Germinal center (tissue), 1 donor: ENCODE measurements around the gene CAMTA1.
"Not testable (repeated sequence)": the region's sequence is repeated elsewhere in the genome, so short reads cannot be mapped to it uniquely, and the experiment has no call there.

Source experiments
- DNase-seq: peaks from one replicate; pipeline ENCODE4 v3.0.0; 2012; ENCODE audit warnings: mixed read lengths, low spot score

The CAMTA1 gene

DNA sequence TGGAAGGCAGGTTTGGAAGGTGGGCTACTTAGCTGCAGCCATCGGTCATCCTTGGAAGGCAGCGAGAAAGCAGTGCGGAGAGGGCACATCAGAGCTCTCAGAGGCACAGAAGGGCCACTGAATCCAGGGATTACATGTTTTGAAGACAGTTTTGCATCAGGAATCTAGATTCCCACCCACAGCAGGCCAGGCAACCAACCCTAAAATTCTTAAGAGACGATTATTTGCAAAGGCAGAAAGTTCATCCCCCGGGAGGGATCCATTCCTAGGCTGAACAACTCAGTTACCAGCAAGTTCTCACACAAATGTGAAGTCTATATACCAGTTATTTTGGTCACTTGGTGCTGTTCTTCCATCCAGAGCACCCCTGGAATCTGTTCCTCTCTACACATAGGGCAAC is 528.6 kb downstream of the CAMTA1 start:
- no peak for DNase-seq

- no peak for DNase-seq
Measured at GRCh38 chr1:7315316-7315715, 530.1 kb downstream of the CAMTA1 start.

DNA sequence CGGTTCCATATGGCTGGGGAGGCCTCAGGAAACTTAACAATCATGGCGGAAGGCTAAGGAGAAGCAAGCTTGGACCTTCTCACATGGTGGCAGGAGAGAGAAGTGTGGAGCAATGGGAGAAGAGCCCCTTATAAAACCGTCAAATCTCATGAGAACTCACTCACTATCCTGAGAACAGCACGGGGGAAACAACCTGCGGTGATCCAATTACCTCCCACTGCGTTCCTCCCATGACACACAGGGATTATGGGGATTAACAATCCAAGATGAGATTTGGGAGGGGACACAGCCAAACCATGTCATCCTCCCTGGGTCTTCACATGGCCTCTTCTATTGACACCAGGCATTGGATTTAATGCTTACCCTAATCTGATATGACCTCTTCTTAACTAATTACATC is 530.7 kb downstream of the CAMTA1 start:
- no peak for DNase-seq

GRCh38 chr1:7317888-7318287 is 532.6 kb downstream of the CAMTA1 start:
- DNase-seq, result no peak

GRCh38 chr1:7319196-7319595 is 533.9 kb downstream of the CAMTA1 start:
- DNase-seq, result no peak

- DNase-seq, result no peak
Measured at GRCh38 chr1:7320661-7321060, 535.4 kb downstream of the CAMTA1 start.

DNA sequence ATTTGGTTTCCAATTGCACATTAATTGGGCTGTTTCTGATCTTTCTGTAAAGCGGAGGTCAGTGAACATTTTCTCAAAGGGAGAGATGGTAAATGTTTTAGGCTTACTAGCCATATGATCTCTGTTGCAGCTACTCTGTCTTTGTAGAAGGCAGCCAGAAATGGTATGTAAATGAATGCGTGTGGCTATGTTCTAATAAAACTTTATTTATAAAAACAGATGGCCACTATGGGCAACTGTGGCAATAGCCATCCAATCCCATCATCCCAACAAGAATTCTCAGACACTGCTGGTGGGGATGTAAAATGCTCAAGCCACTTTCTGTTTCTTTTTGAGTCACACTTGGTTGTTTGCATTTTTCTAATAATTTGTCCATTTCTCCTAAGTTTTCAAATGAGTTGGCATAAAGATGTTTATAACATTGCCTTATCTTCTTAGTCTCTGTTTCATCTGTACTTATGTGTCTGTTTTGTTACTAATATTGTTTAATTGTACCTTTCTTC is 537.1 kb downstream of the CAMTA1 start:
- DNase-seq, result no peak

DNA sequence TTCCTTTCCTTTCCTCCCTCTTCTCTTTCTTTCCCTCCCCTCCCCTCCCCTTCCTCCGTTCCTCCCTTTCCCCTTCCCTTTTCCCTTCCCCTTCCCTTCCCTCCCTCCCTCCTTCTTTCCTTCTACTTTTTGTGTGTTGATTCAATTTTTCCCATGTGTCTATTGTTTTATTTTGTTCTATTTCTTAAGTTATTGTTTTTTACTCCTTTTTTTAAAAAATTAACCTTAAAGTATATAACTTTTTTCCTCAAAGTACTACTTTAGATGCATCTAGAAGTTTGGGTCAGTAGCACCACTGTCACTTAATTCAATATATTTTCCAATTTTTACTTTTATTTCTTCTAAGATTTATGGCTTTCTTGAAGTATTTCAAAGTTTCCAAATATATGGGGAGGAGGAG is 537.7 kb downstream of the CAMTA1 start:
- no peak for DNase-seq

DNA sequence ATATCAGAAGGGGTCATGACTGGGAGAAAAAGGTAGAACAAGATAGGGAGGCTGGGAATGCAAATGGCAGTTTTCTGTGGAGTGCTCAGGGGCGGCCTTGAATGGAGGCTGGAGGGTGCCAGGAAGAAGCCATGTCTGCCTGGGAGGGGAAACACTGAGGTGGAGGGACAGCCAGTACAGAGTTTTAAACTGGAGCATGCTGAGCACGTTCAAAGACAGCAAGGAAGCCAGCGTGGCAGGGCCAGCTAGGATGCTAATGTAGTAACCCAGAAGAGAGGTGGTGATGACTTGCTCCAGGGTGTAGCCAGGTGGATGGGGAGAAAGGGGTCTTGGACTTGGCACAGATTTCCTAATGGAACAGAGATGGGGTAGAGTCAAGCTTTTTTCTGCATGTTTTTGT is 540.0 kb downstream of the CAMTA1 start:
- no peak for DNase-seq

- DNase-seq, result no peak
Measured at GRCh38 chr1:7326366-7326765, 541.1 kb downstream of the CAMTA1 start.

GRCh38 chr1:7327849-7328248 is 542.6 kb downstream of the CAMTA1 start:
- DNase-seq, result no peak

DNA sequence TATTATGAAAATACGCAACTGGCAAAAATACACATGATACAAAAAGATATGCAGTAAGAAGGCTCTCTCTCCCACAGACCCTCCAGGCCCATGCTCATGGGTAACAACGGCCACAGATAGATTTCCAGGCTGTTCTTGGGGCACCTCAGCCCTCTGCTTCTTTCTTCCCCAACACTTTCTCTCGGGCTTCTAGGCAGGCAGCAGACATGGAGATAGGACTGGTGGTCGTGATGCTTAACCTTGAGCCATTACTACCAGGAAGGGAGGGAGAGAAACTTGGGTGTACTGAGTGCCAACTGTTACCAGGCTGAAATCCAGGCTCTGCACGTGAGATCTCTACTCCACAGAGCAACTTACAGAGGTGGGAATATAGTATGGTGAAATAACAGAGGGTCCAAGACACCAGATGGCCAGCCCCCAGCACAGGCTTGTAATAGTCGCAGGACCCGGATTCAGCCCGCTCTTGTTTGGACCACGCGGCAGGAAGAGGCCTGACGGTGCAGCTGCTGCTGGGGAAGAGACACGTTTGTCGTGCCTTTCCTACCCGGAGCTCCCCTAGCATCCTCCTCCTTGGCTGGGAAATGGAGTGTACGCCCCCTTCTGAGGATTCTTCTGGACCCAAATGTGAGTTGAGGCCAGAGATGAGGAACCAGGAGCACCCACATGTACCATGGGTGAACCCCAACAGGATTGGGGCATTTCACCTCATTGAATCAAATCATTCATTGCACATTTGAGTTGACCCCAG is 544.8 kb downstream of the CAMTA1 start:
- no peak for DNase-seq

DNA sequence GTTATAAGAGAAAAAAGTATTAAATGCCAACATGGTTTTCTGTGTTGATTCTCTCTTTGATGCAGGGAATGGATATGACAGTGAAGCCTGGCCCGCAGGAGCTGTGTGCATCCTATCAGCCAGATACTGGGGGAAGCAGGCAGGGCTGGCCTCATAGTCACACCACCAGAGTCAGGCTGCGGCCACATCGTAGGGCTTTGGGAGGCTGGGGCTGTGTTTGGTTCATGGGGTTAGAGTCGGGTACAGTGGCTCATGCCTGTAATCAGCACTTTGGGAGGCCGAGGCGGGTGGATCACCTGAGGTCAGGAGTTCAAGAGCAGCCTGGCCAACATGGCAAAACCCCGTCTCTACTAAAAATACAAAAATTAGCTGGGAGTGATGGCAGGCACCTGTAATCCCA is 545.5 kb downstream of the CAMTA1 start:
- DNase-seq, result not testable (repeated sequence)

- no peak for DNase-seq
Measured at GRCh38 chr1:7331926-7332535, 546.8 kb downstream of the CAMTA1 start.

GRCh38 chr1:7333094-7333493 is 547.8 kb downstream of the CAMTA1 start:
- DNase-seq, result no peak

DNA sequence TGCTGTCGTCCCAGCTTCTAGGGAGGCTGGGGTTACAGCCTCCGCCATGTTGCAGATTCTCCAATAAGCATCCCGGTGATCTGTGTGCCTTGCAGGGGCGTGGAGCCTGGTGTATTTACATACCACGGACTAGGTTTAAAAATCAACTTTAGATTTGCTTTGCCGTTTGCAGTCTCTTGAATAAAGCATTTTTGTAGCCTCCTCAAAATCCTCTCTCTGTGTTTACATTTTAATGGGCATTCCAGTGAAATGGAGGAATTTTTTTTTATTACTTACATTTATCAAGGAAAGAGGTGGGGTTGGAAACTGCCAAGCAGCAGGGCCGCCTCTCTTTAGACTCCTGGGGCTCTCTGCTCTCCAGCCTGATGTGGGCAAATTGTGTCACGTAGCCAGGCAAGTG is 548.4 kb downstream of the CAMTA1 start:
- DNase-seq, result no peak

DNA sequence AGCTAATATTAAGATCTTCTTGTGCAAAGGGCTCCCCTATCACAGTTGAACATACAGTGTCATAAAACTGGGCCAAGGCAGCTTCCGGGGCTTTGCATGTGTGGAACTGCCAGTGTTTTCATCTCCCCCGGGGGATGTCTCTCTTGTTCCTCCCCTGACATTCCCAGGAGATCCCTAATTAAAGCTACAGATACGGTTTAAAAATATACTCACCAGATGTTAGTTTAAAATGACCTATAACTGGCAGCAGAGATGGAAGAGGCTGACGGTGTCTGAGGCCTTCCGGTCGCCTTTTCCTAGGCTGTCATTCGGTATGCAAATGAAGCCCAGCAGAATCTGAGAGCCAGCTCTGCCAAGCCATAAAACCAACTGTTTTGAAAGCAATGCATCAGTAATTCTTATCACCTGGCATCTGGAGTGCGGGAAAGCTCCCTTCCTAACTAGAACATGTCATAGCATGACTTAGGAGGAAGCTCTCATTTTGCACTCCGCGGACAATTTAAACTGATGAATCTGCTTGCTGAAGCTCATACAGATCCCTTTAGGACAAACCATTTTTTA is 549.3 kb downstream of the CAMTA1 start:
- no peak for DNase-seq

- DNase-seq, result no peak
Measured at GRCh38 chr1:7335224-7335879, 550.1 kb downstream of the CAMTA1 start.

DNA sequence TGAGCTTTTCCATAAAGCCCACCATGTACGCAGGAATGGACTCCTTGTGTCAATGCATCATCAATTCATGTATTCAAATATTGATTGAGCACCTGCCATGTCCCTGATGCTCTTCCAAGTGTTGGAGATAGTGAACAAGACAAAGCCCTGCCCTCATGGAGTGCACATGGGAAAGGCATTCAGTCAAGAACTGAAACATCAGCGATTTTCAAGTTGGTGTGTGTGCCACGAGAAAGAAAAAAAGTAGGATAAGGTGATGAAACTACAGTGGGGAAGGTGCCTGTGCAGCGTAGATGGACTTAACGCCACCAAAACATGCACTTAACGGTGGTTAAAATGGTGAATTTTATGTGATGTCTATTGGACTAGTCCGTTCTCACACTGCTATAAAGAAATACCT is 553.2 kb downstream of the CAMTA1 start:
- DNase-seq, result no peak

DNA sequence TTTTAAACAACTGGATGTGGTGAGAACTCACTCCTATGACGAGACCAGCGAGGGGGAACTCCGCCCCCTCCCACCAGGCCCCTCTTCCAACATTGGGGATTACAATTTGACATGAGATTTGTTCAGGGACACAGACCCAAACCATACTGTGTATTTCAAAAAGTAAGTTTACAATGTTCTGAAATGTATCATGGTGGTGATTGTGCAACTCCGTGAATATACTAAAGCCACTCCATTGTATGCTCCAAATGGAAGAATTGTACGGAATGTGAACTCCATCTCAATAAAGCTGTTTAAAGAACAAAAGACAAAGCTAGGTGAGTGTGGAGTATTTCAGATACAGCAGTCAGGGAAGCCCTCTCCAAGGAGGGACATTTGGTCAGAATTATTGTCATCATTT is 553.8 kb downstream of the CAMTA1 start:
- no peak for DNase-seq

GRCh38 chr1:7339953-7340352 is 554.7 kb downstream of the CAMTA1 start:
- DNase-seq, result no peak

DNA sequence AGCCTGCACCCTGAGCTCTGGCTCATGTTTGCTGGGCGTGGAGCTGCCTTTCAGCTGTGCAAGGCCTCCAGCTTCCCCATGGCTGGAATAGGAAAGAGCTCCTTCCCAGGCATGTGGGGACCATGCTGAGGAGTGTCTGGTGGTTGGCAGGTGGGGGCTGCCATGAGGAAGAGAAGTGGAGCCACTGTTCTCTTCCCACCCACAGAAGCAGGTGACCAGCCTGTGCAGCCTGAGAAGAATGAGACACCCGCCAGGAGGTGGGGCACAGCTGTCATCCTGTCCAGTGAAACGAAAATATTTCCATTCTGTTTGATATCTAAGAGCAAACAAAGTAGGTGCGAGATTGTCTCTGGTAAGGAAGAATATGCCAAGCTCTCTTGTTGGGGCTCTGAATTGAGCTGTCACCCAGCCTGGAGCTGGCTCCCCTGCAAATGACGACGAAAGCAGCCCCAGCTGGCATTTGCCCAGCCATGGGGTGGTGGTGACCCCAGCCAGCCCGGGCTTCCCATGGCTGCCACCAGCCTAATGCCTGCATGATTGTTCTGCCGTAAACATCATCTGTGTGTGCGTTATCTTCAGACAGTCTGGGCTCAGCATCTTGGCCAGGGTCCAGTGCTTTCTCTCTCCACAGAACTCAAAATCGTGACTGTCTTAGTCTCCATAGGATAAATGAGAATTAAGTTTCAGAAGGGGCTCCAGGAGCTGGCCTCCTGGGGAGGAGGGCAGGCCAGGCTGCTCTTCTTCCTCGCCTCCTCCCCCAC is 556.1 kb downstream of the CAMTA1 start:
- DNase-seq, result no peak
